ENCODE data around the gene CEP120.

GRCh38 chr5:123300266-123300665 lies 122.9 kb downstream of the CEP120 start:
- TF ChIP-seq CTCF (IDR thresholded peaks at IDR 0.05): no peak
- TF ChIP-seq POLR2AphosphoS5 (IDR thresholded peaks at IDR 0.05): no peak

Data from prostate gland (tissue), 2 donors.